ENCODE measurements around the gene COL23A1. TPM values are rescaled to one million over a fixed set of nuclear protein-coding genes. Genes with fewer than 3 reads are reported as not detected.

The COL23A1 gene
- total RNA-seq, 1 experiment from 2014 or later, result not detected

DNA sequence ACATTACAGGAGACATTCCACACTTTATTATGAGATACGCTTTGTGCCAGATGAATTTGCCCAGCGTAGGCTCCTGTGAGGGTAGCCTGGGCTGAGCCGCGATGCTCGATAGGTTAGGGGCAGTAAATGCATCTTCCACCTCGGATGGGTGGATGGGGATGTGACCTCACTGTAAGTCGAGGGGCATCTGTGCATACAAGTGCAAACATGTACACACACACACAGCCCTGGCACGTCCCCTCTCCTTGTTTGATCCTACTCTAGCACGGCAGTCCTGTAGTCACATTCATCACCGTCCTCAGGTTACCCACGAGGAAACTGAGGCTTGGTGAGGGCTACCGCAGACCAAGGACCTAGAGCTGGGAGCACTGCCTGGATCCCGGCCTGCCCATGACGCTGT is 166.8 kb downstream of the COL23A1 start:
- intact Hi-C loops (cut with micrococcal nuclease; ENCODE audit: unreplicated experiment), result no loop called here
- Histone ChIP-seq H3K4me3 (ENCODE audit: low read depth, low read length, poor library complexity, severe bottlenecking) (no peak overlapping the region), H3K27ac (ENCODE audit: low read depth, low read length, poor library complexity, severe bottlenecking) (no peak overlapping the region), H3K9me3 (ENCODE audit: low read depth, low read length, poor library complexity, severe bottlenecking) (no peaks in the 10 kb centered on the region), H3K27me3 (replicated peaks; ENCODE audit: insufficient read depth, low read depth, low read length, poor library complexity) (no peaks in the 10 kb centered on the region), H3K4me1 (ENCODE audit: insufficient read depth, low read length, poor library complexity, severe bottlenecking) (no peaks in the 10 kb centered on the region), H3K36me3 (ENCODE audit: insufficient read depth, low read length, poor library complexity, severe bottlenecking) (no peaks in the 10 kb centered on the region)
- no peak for DNase-seq (ENCODE audit: low spot score)
- CTCF ChIA-PET, result no interaction called here
- TF ChIP-seq, protein P1, sequence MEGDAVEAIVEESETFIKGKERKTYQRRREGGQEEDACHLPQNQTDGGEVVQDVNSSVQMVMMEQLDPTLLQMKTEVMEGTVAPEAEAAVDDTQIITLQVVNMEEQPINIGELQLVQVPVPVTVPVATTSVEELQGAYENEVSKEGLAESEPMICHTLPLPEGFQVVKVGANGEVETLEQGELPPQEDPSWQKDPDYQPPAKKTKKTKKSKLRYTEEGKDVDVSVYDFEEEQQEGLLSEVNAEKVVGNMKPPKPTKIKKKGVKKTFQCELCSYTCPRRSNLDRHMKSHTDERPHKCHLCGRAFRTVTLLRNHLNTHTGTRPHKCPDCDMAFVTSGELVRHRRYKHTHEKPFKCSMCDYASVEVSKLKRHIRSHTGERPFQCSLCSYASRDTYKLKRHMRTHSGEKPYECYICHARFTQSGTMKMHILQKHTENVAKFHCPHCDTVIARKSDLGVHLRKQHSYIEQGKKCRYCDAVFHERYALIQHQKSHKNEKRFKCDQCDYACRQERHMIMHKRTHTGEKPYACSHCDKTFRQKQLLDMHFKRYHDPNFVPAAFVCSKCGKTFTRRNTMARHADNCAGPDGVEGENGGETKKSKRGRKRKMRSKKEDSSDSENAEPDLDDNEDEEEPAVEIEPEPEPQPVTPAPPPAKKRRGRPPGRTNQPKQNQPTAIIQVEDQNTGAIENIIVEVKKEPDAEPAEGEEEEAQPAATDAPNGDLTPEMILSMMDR (conservative IDR thresholded peaks at IDR 0.05; ENCODE audit: low read depth, low read length), result no peak
- no peak for TF ChIP-seq EZH2 (IDR thresholded peaks at IDR 0.05; ENCODE audit: borderline replicate concordance, low read depth, low read length, poor library complexity, severe bottlenecking)
- POLR2A ChIA-PET (ENCODE audit: low non-redundant PET), result no interaction called here
- no TSS peak for BruUV-seq (replicated peaks)

DNA sequence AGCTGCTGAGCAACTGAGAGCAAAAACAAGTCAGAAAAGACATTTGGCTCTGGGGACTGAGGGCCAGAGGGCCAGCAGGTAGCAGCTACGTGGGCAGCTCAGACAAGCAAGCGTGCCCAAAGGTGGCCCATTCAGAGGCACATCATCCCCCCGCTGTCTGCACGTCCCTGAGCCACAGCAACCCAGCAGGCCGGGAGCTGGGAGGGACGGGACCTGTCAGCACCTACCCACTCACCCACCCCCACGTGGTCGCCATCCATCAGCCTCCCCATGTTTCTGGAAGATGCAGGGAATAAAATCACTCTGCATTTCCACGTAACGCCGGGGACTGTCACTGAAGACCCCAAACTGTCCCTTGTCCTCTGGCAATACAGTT is 167.8 kb downstream of the COL23A1 start:
- CTCF ChIA-PET, result no interaction called here
- DNase-seq (ENCODE audit: low spot score), result no peak
- TF ChIP-seq, protein P1 (conservative IDR thresholded peaks at IDR 0.05; ENCODE audit: low read depth, low read length), result no peak
- TF ChIP-seq EZH2 (IDR thresholded peaks at IDR 0.05; ENCODE audit: borderline replicate concordance, low read depth, low read length, poor library complexity, severe bottlenecking), result no peak
- no TSS peak for BruUV-seq (replicated peaks)
- no peaks in the 10 kb centered on the region for H3K9me3 ChIP-seq (ENCODE audit: low read depth, low read length, poor library complexity, severe bottlenecking)
- H3K4me3 ChIP-seq (ENCODE audit: low read depth, low read length, poor library complexity, severe bottlenecking), result no peak overlapping the region
- no peaks in the 10 kb centered on the region for H3K27me3 ChIP-seq (replicated peaks; ENCODE audit: insufficient read depth, low read depth, low read length, poor library complexity)
- POLR2A ChIA-PET (ENCODE audit: low non-redundant PET), result no interaction called here
- no peak overlapping the region for H3K27ac ChIP-seq (ENCODE audit: low read depth, low read length, poor library complexity, severe bottlenecking)
- H3K4me1 ChIP-seq (ENCODE audit: insufficient read depth, low read length, poor library complexity, severe bottlenecking), result no peaks in the 10 kb centered on the region
- no peaks in the 10 kb centered on the region for H3K36me3 ChIP-seq (ENCODE audit: insufficient read depth, low read length, poor library complexity, severe bottlenecking)
- intact Hi-C loops (cut with micrococcal nuclease; ENCODE audit: unreplicated experiment), result no loop called here

DNA sequence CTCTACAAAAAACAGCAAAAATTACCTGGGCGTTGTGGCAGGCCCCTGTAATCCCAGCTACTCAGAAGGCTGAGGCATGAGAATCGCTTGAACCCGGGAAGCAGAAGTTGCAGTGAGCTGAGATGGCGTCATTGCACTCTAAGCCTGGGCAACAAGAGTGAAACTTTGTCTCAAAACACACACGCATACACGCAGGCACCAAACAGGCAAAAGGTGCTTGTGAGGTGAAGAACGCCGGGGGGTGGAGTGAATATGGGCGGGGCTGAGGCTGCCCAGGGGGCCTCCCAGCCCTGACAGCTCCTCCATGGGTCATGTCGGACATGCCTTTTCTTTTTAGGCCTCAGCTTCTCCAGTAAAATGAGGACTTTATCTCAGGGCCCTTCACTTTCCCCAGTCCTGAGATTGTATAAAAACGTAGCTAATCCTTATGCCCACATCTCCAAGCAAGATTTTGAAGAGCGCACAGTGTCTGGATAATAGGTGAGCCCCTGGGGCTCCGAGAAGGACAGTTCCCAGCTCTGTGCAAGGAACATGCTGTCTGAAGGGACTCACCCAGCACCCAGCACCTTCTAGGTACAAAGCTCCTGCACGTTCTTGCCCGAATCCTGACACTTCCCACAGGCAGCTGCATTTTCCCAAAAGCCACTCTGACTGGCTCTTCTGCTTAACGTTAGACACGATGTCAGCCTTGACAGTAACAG is 168.3 kb downstream of the COL23A1 start:
- intact Hi-C loops (cut with micrococcal nuclease; ENCODE audit: unreplicated experiment), result no loop called here
- Histone ChIP-seq H3K4me3 (ENCODE audit: low read depth, low read length, poor library complexity, severe bottlenecking) (no peak overlapping the region), H3K27me3 (replicated peaks; ENCODE audit: insufficient read depth, low read depth, low read length, poor library complexity) (no peaks in the 10 kb centered on the region), H3K4me1 (ENCODE audit: insufficient read depth, low read length, poor library complexity, severe bottlenecking) (no peaks in the 10 kb centered on the region), H3K27ac (ENCODE audit: low read depth, low read length, poor library complexity, severe bottlenecking) (no peak overlapping the region), H3K9me3 (ENCODE audit: low read depth, low read length, poor library complexity, severe bottlenecking) (no peaks in the 10 kb centered on the region), H3K36me3 (ENCODE audit: insufficient read depth, low read length, poor library complexity, severe bottlenecking) (no peaks in the 10 kb centered on the region)
- CTCF ChIA-PET, result no interaction called here
- TF ChIP-seq EZH2 (IDR thresholded peaks at IDR 0.05; ENCODE audit: borderline replicate concordance, low read depth, low read length, poor library complexity, severe bottlenecking), result no peak
- TF ChIP-seq, protein P1 (conservative IDR thresholded peaks at IDR 0.05; ENCODE audit: low read depth, low read length), result no peak
- POLR2A ChIA-PET (ENCODE audit: low non-redundant PET), result no interaction called here
- DNase-seq (ENCODE audit: low spot score), result no peak
- no TSS peak for BruUV-seq (replicated peaks)
